ENCODE results near the gene GAMT. TPM values are rescaled to one million over a fixed set of nuclear protein-coding genes. Genes with fewer than 3 reads are reported as not detected.

The GAMT gene
- total RNA-seq, 2 donors from 2014 or later: 13.6 to 17.7 TPM

DNA sequence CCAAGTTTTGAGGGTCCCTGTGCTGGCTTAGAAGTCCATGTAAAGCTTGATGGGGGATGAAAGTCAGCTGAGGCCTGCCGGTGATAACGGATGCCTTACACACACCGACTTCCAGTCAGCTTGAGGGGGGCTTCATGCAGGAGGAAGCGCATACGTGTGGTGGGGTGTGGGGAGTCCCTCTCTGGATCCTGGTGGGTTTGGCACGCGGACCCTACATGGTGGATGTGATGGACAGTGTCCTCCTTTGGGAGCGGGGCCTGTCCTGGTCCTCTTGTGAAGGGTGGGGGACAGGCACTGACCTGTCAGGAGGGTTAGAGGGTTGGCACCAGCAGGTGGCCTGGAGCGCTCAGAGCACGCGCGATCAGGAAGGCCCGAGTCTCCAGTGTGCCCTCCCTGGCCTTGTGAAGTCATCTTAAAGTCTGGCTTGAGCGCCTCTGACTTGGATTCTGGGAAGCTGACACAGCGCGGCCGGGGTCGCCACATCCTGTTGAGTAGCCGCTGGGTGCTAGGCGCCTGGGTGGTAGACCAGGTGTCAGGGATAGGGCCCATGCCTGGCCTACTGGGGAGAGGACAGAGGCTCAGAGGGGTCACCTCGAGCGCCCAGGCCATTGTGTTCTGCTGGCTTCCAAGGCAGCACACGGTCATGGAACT lies 8.9 kb upstream of the GAMT start:
- no peaks in the 10 kb centered on the region for H3K9me3 Mint-ChIP-seq
- no peaks in the 10 kb centered on the region for H3K27me3 Mint-ChIP-seq (ENCODE audit: low read depth)
- H3K4me1 Mint-ChIP-seq (ENCODE audit: low read depth): peaks cover 58% of the 10 kb centered on the region
- peak overlapping the region; percentile 96 to 99 for H3K4me3 Mint-ChIP-seq
- DNase-seq: peak; percentile 30 to 53
- peak overlapping the region; percentile 93 for H3K27ac Mint-ChIP-seq
- no peak for ATAC-seq (replicated peaks in 1 of 2)
- H3K36me3 Mint-ChIP-seq (ENCODE audit: insufficient read depth in 2 of 2): peaks cover 2 to 8% of the 10 kb centered on the region in 2 donors

DNA sequence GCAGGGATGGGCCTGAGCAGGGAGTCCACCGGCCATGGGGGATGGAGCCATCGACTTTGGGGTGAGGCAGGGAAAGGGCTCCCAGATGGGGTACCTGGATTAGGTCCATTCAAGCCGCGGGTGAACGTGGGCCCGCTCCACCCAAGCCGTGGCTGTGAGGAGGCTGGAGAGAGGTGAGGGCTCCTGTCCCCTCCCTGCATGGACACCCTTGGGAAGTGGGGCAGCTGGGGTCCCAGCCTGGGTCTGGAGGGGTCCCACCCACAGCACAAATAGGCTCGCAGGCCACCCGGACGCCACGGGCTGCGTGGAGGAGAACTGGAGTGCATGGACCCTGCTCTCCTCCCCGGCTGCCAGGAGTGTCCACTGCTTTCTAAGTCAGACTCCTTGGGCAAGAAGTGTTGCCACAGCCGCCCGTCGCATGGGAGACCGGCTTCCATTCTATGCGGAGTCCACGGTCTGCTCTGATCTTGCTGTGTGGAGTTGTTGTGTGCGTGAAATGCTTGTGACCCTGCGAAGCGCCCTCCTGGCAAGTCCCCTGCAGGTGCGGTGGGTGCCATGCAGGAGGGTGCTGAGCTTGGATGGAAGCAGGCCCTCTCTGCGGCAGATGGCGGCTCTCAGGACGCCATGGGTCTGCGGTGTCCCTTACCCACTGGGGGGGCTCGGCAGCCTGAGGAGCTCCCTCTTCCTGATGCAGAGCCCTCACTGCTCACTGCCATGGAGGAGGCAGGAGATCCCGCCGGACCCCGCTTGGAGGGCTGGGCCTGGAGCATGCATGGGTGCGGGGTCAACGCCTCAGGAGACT lies 8.1 kb upstream of the GAMT start:
- Mint-ChIP-seq H3K36me3 (ENCODE audit: insufficient read depth in 2 of 2) (peaks cover 2 to 8% of the 10 kb centered on the region in 2 donors), H3K27ac (peak overlapping the region; percentile 93), H3K4me1 (ENCODE audit: low read depth) (peaks cover 52% of the 10 kb centered on the region), H3K9me3 (no peaks in the 10 kb centered on the region), H3K27me3 (ENCODE audit: low read depth) (no peaks in the 10 kb centered on the region), H3K4me3 (peak overlapping the region; percentile 96 to 99)
- no peak for ATAC-seq (replicated peaks in 1 of 2)
- DNase-seq: no peak

- Mint-ChIP-seq H3K27ac (peak overlapping the region; percentile 93), H3K4me3 (peak overlapping the region; percentile 96 to 99), H3K27me3 (ENCODE audit: low read depth) (no peaks in the 10 kb centered on the region), H3K36me3 (ENCODE audit: insufficient read depth in 2 of 2) (peaks cover 2 to 8% of the 10 kb centered on the region in 2 donors), H3K4me1 (ENCODE audit: low read depth) (peaks cover 50% of the 10 kb centered on the region), H3K9me3 (no peaks in the 10 kb centered on the region)
- peak; percentile 66 to 68 for DNase-seq
- peak; percentile 3 to 20 for ATAC-seq (replicated peaks in 1 of 2)
Observed at GRCh38 chr19:1408300-1409203, 7.2 kb upstream of the GAMT start.

- Mint-ChIP-seq H3K4me1 (ENCODE audit: low read depth) (peaks cover 46% of the 10 kb centered on the region), H3K4me3 (peak within 1 kb of the TSS; percentile 85 to 96), H3K27ac (peak within 1 kb of the TSS; percentile 13), H3K36me3 (ENCODE audit: insufficient read depth in 2 of 2) (peaks cover 2 to 8% of the 10 kb centered on the region in 2 donors), H3K9me3 (no peaks in the 10 kb centered on the region), H3K27me3 (ENCODE audit: low read depth) (peaks cover 4% of the 10 kb centered on the region)
- ATAC-seq (replicated peaks in 1 of 2) (peak in 1 of 2 donors; percentile 49), DNase-seq (no peak)
Observed at GRCh38 chr19:1407528-1408299, 6.4 kb upstream of the GAMT start, which contains the start of gene DAZAP1. Gene DAZAP1 (plus strand): TSS chr19:1407586. CDS start chr19:1407774, 188 bp downstream.

DNA sequence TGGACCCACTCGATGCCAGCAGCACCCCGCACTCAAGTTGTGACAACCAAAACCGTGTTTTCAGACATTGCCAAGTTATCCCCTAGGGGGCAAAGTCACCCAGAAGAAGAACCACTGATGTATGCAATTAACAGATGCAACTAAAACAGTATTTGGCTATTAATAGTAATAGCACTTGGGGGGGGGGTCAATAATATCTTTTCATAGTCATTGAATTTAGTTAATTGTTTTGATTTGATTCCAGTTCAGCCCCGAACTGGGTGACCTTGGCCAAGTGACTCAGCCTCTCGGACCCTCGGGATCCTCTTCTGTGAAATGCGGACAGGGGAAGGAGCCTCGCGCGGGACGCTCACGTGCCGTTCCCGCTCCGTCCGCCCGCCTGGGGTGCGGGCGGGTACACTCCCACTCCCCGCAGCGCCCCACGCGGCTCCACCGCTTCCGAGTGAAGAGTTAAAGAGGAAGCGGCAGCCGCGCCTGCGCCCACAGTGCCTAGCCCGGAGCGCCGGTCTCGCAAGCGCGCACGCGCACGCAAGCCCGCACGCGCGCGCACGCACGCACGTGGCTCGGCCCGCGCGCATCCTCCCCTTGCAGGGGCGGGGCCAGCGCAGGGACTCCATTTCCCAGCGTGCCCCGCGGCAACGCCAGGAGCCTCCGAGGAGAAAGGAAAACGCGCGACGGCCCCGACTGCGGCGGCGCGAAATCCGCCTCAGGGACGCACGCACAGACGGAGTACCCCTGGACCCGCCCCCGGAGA lies 5.6 kb upstream of the GAMT start:
- Mint-ChIP-seq H3K27ac (peak overlapping the region; percentile 13), H3K4me3 (peak overlapping the region; percentile 75 to 85), H3K4me1 (ENCODE audit: low read depth) (peaks cover 49% of the 10 kb centered on the region), H3K27me3 (ENCODE audit: low read depth) (peaks cover 7% of the 10 kb centered on the region), H3K9me3 (no peaks in the 10 kb centered on the region), H3K36me3 (ENCODE audit: insufficient read depth in 2 of 2) (peaks cover 2 to 8% of the 10 kb centered on the region in 2 donors)
- peak; percentile 99 to 100 for DNase-seq
- peak; percentile 86 to 87 for ATAC-seq (replicated peaks in 1 of 2)

DNA sequence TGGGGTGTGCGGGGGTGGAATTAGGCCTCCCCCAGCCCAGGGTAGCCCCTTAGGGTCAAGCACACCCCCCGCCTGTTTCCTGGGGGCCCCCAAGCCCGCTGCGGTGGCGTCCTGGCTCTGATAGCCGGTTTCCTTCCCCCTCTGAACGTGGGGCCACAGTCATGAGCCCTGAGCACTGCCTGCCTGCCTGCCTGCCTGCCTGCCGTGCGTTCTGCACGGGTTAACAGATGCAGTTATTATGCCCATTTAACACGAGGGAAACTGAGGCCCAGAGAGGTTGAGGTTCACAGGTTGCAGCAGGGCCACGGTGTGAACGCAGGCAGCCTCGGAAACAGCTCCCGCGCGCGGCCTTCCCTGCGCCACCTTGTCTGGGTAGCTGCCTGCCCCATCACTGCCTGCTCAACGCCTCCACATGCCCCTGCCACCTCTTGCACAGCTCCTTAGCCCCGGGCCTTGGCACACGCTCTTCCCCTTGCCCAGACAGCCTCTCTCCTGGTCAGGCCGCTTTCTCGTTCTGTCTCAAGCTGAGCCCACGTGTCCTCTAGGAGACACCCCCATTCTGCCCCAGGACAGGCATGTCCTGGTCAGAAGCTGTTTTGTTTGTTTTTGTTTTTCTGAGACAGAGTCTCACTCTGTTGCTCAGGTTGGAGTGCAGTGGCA lies 1.2 kb upstream of the GAMT start:
- no peak overlapping the region for H3K27ac Mint-ChIP-seq
- peaks cover 21% of the 10 kb centered on the region for H3K4me1 Mint-ChIP-seq (ENCODE audit: low read depth)
- no peak for DNase-seq
- ATAC-seq (replicated peaks in 1 of 2): no peak
- H3K27me3 Mint-ChIP-seq (ENCODE audit: low read depth): peaks cover 7% of the 10 kb centered on the region
- no peaks in the 10 kb centered on the region for H3K9me3 Mint-ChIP-seq
- H3K4me3 Mint-ChIP-seq: peak overlapping the region; percentile 46 to 74
- peaks cover 0 to 3% of the 10 kb centered on the region in 2 donors for H3K36me3 Mint-ChIP-seq (ENCODE audit: insufficient read depth in 2 of 2)

DNA sequence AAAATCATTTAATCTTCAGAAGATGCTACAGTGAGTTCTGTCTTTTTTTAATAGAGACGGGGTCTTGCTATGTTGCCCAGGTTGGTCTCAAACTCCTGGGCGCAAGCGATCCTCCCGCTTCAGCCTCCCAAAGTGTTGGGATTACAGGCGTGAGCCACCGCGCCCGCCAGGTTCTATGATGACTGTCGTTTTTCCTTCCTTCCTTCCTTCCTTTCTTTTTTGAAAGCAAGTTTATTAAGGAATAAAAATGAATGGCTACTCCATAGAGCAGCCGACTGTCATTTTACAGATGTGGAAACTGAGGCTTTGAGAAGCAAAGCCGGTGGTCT lies 511 bp upstream of the GAMT start:
- Mint-ChIP-seq H3K36me3 (ENCODE audit: insufficient read depth in 2 of 2) (peaks cover 0 to 3% of the 10 kb centered on the region in 2 donors), H3K9me3 (no peaks in the 10 kb centered on the region), H3K4me1 (ENCODE audit: low read depth) (peaks cover 21% of the 10 kb centered on the region), H3K27ac (no peak overlapping the region), H3K27me3 (ENCODE audit: low read depth) (peaks cover 7% of the 10 kb centered on the region), H3K4me3 (peak overlapping the region; percentile 36 to 74)
- DNase-seq: no peak
- ATAC-seq (replicated peaks in 1 of 2): no peak

- peak; percentile 23 to 26 for ATAC-seq (replicated peaks in 1 of 2)
- Mint-ChIP-seq H3K9me3 (no peaks in the 10 kb centered on the region), H3K36me3 (ENCODE audit: insufficient read depth in 2 of 2) (peaks cover 0 to 3% of the 10 kb centered on the region in 2 donors), H3K27ac (no peak overlapping the region), H3K27me3 (ENCODE audit: low read depth) (peaks cover 7% of the 10 kb centered on the region), H3K4me1 (ENCODE audit: low read depth) (peaks cover 15% of the 10 kb centered on the region), H3K4me3 (peak overlapping the region; percentile 67 to 75)
- peak in 1 of 2 donors; percentile 18 for DNase-seq
Observed at GRCh38 chr19:1400281-1401137, 833 bp downstream of the GAMT start.

- Mint-ChIP-seq H3K4me1 (ENCODE audit: low read depth) (peaks cover 15% of the 10 kb centered on the region), H3K27ac (no peak overlapping the region), H3K27me3 (ENCODE audit: low read depth) (peaks cover 7% of the 10 kb centered on the region), H3K9me3 (no peaks in the 10 kb centered on the region), H3K4me3 (peak overlapping the region in 1 of 2 donors; percentile 20), H3K36me3 (ENCODE audit: insufficient read depth in 2 of 2) (peaks cover 0 to 3% of the 10 kb centered on the region in 2 donors)
- no peak for DNase-seq
- no peak for ATAC-seq (replicated peaks in 1 of 2)
Observed at GRCh38 chr19:1399745-1400144, 1.6 kb downstream of the GAMT start.

DNA sequence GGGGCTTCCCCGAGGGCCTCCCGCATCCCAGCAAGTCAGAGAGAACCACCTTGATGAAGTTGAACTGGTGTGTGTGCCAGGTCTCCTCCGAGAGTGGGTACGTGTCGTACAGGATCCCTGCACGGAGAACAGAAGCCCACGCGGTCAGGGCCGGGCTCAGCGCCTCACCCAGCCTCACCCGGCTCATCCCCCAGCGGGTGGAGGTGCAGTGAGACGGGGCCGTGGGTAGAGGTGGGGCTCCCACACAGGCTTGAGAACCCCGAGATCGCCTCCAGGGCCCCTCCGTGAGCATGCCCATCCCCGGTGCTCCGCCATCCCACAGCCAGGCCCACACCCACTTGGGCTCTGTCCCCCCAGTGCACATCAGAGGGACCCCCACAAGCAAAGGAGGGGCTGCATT lies 2.3 kb downstream of the GAMT start:
- peaks cover 15% of the 10 kb centered on the region for H3K4me1 Mint-ChIP-seq (ENCODE audit: low read depth)
- no peak overlapping the region for H3K4me3 Mint-ChIP-seq
- ATAC-seq (replicated peaks in 1 of 2) (no peak), DNase-seq (no peak)
- no peak overlapping the region for H3K27ac Mint-ChIP-seq
- no peaks in the 10 kb centered on the region for H3K9me3 Mint-ChIP-seq
- peaks cover 0 to 3% of the 10 kb centered on the region in 2 donors for H3K36me3 Mint-ChIP-seq (ENCODE audit: insufficient read depth in 2 of 2)
- peaks cover 7% of the 10 kb centered on the region for H3K27me3 Mint-ChIP-seq (ENCODE audit: low read depth)

DNA sequence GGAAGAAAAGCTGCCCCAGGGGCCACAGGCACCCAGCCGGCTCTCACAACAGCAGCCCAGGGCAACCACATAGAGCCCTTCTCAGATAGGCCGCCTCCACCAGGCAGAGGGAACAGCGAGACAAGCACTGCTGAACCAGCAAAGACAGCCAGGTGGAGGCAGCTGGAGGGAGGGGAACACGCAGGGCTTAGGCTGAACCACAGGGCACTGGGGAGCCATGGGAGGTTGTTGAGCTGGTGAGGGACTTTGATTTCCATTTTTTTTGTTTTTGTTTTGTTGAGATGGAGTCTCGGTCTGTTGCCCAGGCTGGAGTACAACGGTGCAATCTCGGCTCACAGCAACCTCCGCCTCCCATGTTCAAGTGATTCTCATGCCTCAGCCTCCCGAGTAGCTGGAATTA lies 3.5 kb downstream of the GAMT start:
- Mint-ChIP-seq H3K27me3 (ENCODE audit: low read depth) (peaks cover 4% of the 10 kb centered on the region), H3K9me3 (no peaks in the 10 kb centered on the region), H3K36me3 (ENCODE audit: insufficient read depth in 2 of 2) (peaks cover 0 to 3% of the 10 kb centered on the region in 2 donors), H3K27ac (no peak overlapping the region), H3K4me3 (no peak overlapping the region), H3K4me1 (ENCODE audit: low read depth) (peaks cover 13% of the 10 kb centered on the region)
- no peak for ATAC-seq (replicated peaks in 1 of 2)
- DNase-seq: no peak
